GM12874 (cell line): ENCODE results near the gene CUX1.

Experiments used
- CTCF ChIP-seq: IDR thresholded peaks from 2 replicates; pipeline ENCODE4 v1.5.1; 2011; ENCODE audit warnings: low read depth, mild to moderate bottlenecking, control low read depth, low read length, moderate library complexity; ENCODE audit not compliant: insufficient read depth

Gene CUX1

DNA sequence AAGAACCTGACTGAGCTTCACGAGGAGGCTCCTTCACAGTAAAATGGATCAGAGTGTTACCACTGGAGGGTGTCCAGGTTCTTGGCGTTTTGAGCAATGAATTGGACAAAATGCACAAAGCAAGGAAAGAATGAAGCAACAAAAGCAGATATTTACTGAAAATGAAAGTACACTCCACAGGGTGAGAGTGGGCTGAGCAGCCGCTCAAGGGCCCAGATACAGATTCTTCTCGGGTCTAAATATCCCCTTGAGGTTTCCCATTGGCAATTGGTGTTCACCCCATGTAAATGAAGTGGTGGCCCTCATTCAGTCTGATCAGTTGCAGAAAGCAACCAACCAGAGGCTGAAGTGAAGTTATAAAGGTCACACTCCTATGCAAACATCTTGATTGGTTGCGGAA, 254.6 kb downstream of the CUX1 start:
- no peak for TF ChIP-seq CTCF

GRCh38 chr7:102072636-102073209, 255.3 kb downstream of the CUX1 start:
- no peak for TF ChIP-seq CTCF

DNA sequence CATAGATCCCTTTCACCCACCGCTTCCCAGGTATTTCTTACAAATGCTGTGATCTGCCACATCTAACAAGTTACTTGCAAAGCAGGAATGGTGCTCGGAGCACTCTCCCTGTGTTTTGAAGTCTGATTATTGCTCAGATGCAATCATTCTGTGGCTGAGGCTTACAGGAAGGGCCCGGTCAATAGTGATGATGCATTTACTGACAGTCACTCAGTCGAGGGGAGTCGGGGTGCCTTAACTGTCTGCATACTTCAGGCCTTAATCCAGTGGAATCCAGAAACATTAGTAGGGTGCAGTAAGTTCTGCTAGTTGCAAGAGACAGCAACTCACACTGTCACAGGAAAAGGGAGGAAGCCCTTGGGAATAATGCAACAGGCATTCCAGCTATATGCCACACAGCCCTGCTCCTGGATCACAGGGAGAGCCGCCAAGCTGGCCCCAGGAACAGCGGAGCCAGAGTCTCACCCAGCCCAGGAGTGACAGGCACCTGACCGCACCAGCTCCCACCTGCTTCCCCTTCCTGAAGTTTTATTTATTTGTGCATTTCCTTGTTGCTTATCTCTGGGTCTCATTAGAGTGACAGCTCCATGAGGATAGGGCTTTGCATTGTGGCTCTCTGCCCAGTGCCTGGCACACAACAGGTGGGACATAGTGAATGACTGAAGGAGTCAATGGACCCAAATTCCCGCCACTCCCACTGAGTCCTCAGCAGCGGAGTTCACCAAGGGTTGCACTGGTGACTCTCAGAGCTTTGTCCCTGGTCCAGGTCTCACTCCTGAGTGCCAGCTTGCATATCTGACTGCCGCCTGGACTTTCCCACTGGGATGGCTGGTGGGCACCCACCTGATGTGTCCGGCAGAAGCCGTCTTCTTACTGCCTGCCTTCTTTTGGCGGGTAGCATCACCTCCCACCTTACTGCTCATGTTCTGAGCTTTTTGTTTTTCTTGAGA, 256.8 kb downstream of the CUX1 start:
- no peak for TF ChIP-seq CTCF

DNA sequence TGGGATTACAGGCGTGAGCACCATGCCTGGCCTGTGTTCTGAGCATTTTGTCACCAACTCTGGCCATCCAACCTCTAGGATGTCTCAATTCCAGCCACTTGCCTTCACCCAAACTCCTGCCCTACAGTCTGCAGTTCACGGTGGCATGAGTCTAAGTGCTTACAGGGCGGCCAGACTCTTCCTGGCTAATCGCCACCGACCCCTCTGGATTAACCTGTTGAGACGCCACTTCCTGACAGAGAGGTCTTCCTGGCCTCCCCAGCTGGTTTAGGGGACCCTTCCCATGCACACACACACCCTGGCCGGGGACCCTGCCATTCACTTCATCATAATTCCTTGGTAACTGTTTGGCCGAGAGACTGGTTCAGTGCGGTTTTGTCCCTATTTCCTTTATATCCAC, 257.7 kb downstream of the CUX1 start:
- no peak for TF ChIP-seq CTCF

DNA sequence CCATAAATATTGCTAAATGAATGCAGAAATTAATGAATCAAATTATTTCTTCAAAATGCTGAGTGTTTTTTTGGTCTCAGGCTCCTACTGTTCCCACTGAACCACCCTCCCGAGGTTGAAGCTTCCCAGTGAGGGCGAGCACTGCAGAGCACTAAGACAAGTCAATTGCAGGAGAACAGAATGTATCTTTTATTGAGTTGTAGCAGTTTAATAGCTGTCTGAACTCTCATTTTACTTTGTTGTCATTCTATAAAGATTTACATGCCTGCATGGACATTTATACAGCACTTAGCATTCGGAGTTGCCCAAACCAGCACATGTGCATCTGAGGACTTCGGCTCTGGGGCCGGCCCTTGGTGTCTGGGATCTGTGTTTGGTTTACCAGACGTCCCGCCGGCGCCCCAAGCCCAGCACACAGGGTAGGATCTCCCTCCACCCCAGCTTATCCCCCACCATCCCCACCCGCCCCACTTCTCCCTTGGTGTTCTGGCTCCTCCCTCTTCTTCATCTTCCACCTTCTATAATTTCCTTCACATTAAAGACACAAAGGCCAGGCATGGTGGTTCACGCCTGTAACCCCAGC, 258.2 kb downstream of the CUX1 start:
- no peak for TF ChIP-seq CTCF

GRCh38 chr7:102077081-102077480, 259.7 kb downstream of the CUX1 start:
- TF ChIP-seq CTCF: no peak
